Fibroblast of lung (primary cell): Measurements from ENCODE around the gene NFKBIB. TPM values are rescaled to one million over a fixed set of nuclear protein-coding genes. Genes with fewer than 3 reads are reported as not detected.

Source experiments
- DNase-seq, 2 donors: peaks; one replicate each; pipeline versions ENCODE4 v3.0.0 to v3.0.0-alpha.2; 2010; ENCODE audit warnings: low read depth in 2 of 2
- H2AFZ ChIP-seq: 2 replicates; pipeline ENCODE4 v1.5.1; 2012; ENCODE audit warnings: low read length, control low read depth, inconsistent platforms
- H3K27ac ChIP-seq: 2 replicates; pipeline ENCODE4 v1.5.1; 2011; ENCODE audit warnings: low read length, control low read depth; ENCODE audit not compliant: insufficient read depth
- H3K27me3 ChIP-seq: 2 replicates; pipeline ENCODE4 v1.5.1; 2011; ENCODE audit warnings: mild to moderate bottlenecking, low read length; ENCODE audit not compliant: control insufficient read depth, insufficient read depth
- H3K36me3 ChIP-seq: 2 replicates; pipeline ENCODE4 v1.5.1; 2011; ENCODE audit warnings: low read length; ENCODE audit not compliant: control insufficient read depth, insufficient read depth
- H3K4me1 ChIP-seq: 2 replicates; pipeline ENCODE4 v1.5.1; 2011; ENCODE audit warnings: low read length; ENCODE audit not compliant: control insufficient read depth, insufficient read depth; ENCODE audit errors: extremely low read depth
- H3K4me2 ChIP-seq: 2 replicates; pipeline ENCODE4 v1.5.1; 2011; ENCODE audit warnings: low read length, control low read depth; ENCODE audit not compliant: insufficient read depth; ENCODE audit errors: extremely low read depth
- H3K4me3 ChIP-seq, 4 experiments: fragments of 200-600 bp in 1 of 4; sonication (generic) in 1 of 4; replicated peaks in 1 of 4; 2 replicates each; pipeline ENCODE4 v1.5.1; 2011 to 2016; ENCODE audit warnings: low read length in 4 of 4, low read depth in 3 of 4, mild to moderate bottlenecking in 3 of 4, control low read depth in 2 of 4, inconsistent platforms in 1 of 4, mixed read lengths in 1 of 4; ENCODE audit not compliant: insufficient read depth in 1 of 4; ENCODE audit errors: control extremely low read depth in 1 of 4
- H3K79me2 ChIP-seq: 2 replicates; pipeline ENCODE4 v1.5.1; 2012; ENCODE audit warnings: mild to moderate bottlenecking, low read length, inconsistent platforms; ENCODE audit not compliant: control insufficient read depth, insufficient read depth
- H3K9ac ChIP-seq: 2 replicates; pipeline ENCODE4 v1.5.1; 2011; ENCODE audit warnings: mild to moderate bottlenecking, low read length, control low read depth; ENCODE audit not compliant: insufficient read depth
- H3K9me3 ChIP-seq: 2 replicates; pipeline ENCODE4 v1.5.1; 2012; ENCODE audit warnings: low read depth, low read length; ENCODE audit not compliant: control insufficient read depth, insufficient read depth
- H4K20me1 ChIP-seq: 2 replicates; pipeline ENCODE4 v1.5.1; 2011; ENCODE audit warnings: low read length; ENCODE audit not compliant: control insufficient read depth, insufficient read depth; ENCODE audit errors: extremely low read depth
- CTCF ChIP-seq, 2 donors: IDR thresholded peaks in 1 of 2; conservative IDR thresholded peaks in 1 of 2; 1 replicate in 1 of 2; 2 replicates in 1 of 2; pipeline ENCODE4 v1.5.1; 2011 to 2012; ENCODE audit warnings: low read length in 2 of 2, control low read depth in 1 of 2, inconsistent platforms in 1 of 2, low read depth in 1 of 2, mild to moderate bottlenecking in 1 of 2
- EZH2 ChIP-seq: IDR thresholded peaks from 2 replicates; pipeline ENCODE4 v1.5.1; 2012; ENCODE audit warnings: low read length, control low read depth, mild to moderate bottlenecking; ENCODE audit errors: missing control alignments
- polyA plus RNA-seq, 2 donors: library from polyadenylated mRNA; depleted of rRNA in 1 of 2; stranded (reverse) in 1 of 2; unstranded in 1 of 2; fragments of >200 nt; gene quantifications; 2 replicates each; pipeline ENCODE4 v1.2.1, GENCODE V29; 2011 to 2012; ENCODE audit warnings: missing spikeins in 1 of 2
- total RNA-seq: library from RNA; depleted of rRNA; stranded (reverse); fragments of >200 nt; gene quantifications from 2 replicates; pipeline ENCODE4 v1.2.1, GENCODE V29; 2014

NFKBIB gene
- total and polyA plus RNA-seq, 2 donors (not counting 1 experiment from before 2014, with no cell fraction given): 8.3 to 10.9 TPM

GRCh38 chr19:38888876-38889275 lies 10.9 kb upstream of the NFKBIB start:
- Histone ChIP-seq H2AFZ (no peak overlapping the region), H3K4me2 (no peak overlapping the region), H3K79me2 (no peaks in the 10 kb centered on the region), H3K36me3 (peaks cover 7% of the 10 kb centered on the region), H3K9ac (no peak overlapping the region), H3K9me3 (no peaks in the 10 kb centered on the region), H3K27ac (no peak overlapping the region), H3K4me3 (no peak overlapping the region), H3K27me3 (no peaks in the 10 kb centered on the region), H4K20me1 (no peaks in the 10 kb centered on the region), H3K4me1 (no peaks in the 10 kb centered on the region)
- TF ChIP-seq CTCF (conservative IDR thresholded peaks at IDR 0.05 in 1 of 2, IDR thresholded peaks at IDR 0.05 in 1 of 2; ENCODE audit: low read depth in 1 of 2, low read length in 2 of 2) (no peak), EZH2 (no peak)
- DNase-seq: no peak

GRCh38 chr19:38889803-38890202 lies 10.0 kb upstream of the NFKBIB start:
- no peak overlapping the region for H3K4me3 ChIP-seq
- no peak for TF ChIP-seq CTCF (conservative IDR thresholded peaks at IDR 0.05 in 1 of 2, IDR thresholded peaks at IDR 0.05 in 1 of 2; ENCODE audit: low read depth in 1 of 2, low read length in 2 of 2)
- no peak for TF ChIP-seq EZH2
- no peaks in the 10 kb centered on the region for H3K27me3 ChIP-seq
- no peaks in the 10 kb centered on the region for H4K20me1 ChIP-seq
- H3K79me2 ChIP-seq: no peaks in the 10 kb centered on the region
- no peak overlapping the region for H2AFZ ChIP-seq
- DNase-seq: no peak
- peaks cover 7% of the 10 kb centered on the region for H3K36me3 ChIP-seq
- H3K4me2 ChIP-seq: no peak overlapping the region
- no peaks in the 10 kb centered on the region for H3K9me3 ChIP-seq
- H3K4me1 ChIP-seq: no peaks in the 10 kb centered on the region
- no peak overlapping the region for H3K9ac ChIP-seq
- no peak overlapping the region for H3K27ac ChIP-seq

DNA sequence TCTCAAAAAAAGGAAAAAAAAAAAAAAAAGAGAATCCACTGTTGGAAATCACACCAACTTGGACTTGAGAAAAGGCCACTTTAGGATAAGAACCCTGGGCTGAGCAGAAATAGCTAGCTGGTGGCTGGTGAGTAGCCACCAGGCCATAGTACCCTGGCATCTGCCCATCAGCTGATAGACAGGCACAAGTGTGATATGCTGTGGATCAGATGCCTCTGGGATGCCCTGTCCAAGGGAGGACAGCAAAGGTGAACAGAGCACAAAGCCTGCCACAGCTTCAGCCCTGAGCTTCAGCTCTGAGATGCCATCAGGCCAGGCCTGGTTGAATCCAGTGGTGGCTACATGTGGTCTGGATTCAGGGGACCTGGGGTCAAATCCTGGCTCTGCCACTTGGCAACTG lies 9.1 kb upstream of the NFKBIB start:
- Histone ChIP-seq H3K4me3 (no peak overlapping the region), H3K27me3 (no peaks in the 10 kb centered on the region), H3K36me3 (peaks cover 7% of the 10 kb centered on the region), H3K79me2 (no peaks in the 10 kb centered on the region), H3K4me2 (no peak overlapping the region), H4K20me1 (no peaks in the 10 kb centered on the region), H3K9ac (no peak overlapping the region), H3K9me3 (no peaks in the 10 kb centered on the region), H2AFZ (no peak overlapping the region), H3K4me1 (no peaks in the 10 kb centered on the region), H3K27ac (no peak overlapping the region)
- DNase-seq: no peak
- TF ChIP-seq EZH2: no peak
- no peak for TF ChIP-seq CTCF (conservative IDR thresholded peaks at IDR 0.05 in 1 of 2, IDR thresholded peaks at IDR 0.05 in 1 of 2; ENCODE audit: low read depth in 1 of 2, low read length in 2 of 2)
